HepG2 (cell line): Measurements from ENCODE around the gene AXIN1. TPM values are rescaled to one million over a fixed set of nuclear protein-coding genes. Genes with fewer than 3 reads are reported as not detected.

Experiments
- ATAC-seq: fragments of 200-7000 bp; cut with Tn5 transposase; 3 replicates; pipeline ENCODE4 v1.9.1; 2020; ENCODE audit warnings: mild to moderate bottlenecking, moderate library complexity
- BruUV-seq: library from RNA; stranded (reverse); fragments of 400-500 nt; replicated peaks from 2 replicates; lab custom pipeline; 2021; lab: Mats Ljungman, UMichigan
- CTCF ChIA-PET: fragments of 300-600 bp; formaldehyde crosslinking; extraction: SDS; loops from one replicate; lab custom pipeline; 2021; ENCODE audit warnings: low total read pairs, inconsistent platforms, low intra/inter-chr PET ratio; lab: Yijun Ruan, JAX
- POLR2A ChIA-PET: fragments of 350-600 bp; sonication (Branson Sonifier 250); formaldehyde crosslinking; loops from one replicate; lab custom pipeline; 2020; ENCODE audit warnings: antibody characterized with exemption, inconsistent platforms; lab: Yijun Ruan, JAX
- DNase-seq: peaks from one replicate; pipeline ENCODE4 v3.0.0-alpha.2; 2015; ENCODE audit warnings: low spot score
- FAIRE-seq: peaks from 3 replicates; lab custom pipeline; 2011; peaks lifted over from hg19 to GRCh38; lab: Jason Lieb, UNC
- H2AFZ ChIP-seq: one replicate; pipeline ENCODE4 v1.6.1; 2011; ENCODE audit warnings: low read length, inconsistent platforms
- H3K27ac ChIP-seq: fragments of 300-600 bp; 3 replicates; pipeline ENCODE4 v1.8.0; 2011; ENCODE audit warnings: mixed run types, mild to moderate bottlenecking, mixed read lengths, low read length, inconsistent platforms; ENCODE audit not compliant: insufficient read depth; ENCODE audit errors: extremely low read length
- H3K27me3 ChIP-seq, 2 experiments: fragments of 200-600 bp in 1 of 2; 2 replicates in 1 of 2; 3 replicates in 1 of 2; pipeline versions ENCODE4 v1.6.0 to v1.8.0; 2011; ENCODE audit warnings: low read length in 2 of 2, mild to moderate bottlenecking in 2 of 2, moderate library complexity in 2 of 2, inconsistent platforms in 1 of 2; ENCODE audit not compliant: insufficient read depth in 2 of 2, control insufficient read depth in 1 of 2
- H3K36me3 ChIP-seq, 2 experiments: fragments of 200-600 bp in 1 of 2; replicated peaks in 1 of 2; 2 replicates in 1 of 2; 3 replicates in 1 of 2; pipeline versions ENCODE4 v1.5.1 to v1.8.0; 2011; ENCODE audit warnings: low read length in 2 of 2, inconsistent platforms in 1 of 2; ENCODE audit not compliant: insufficient read depth in 2 of 2, control insufficient read depth in 1 of 2
- H3K4me1 ChIP-seq: 2 replicates; pipeline ENCODE4 v1.5.1; 2012; ENCODE audit warnings: low read length, inconsistent platforms; ENCODE audit not compliant: insufficient read depth
- H3K4me2 ChIP-seq: 2 replicates; pipeline ENCODE4 v1.6.0; 2011; ENCODE audit warnings: low read depth, low read length, inconsistent platforms
- H3K4me3 ChIP-seq, 3 experiments: fragments of 200-600 bp in 1 of 3; sonication (generic), shearing (Covaris generic) in 1 of 3; replicated peaks in 1 of 3; 2 replicates each; pipeline ENCODE4 v1.5.1; 2011 to 2016; ENCODE audit warnings: low read length in 3 of 3, inconsistent platforms in 2 of 3, low read depth in 2 of 3, mild to moderate bottlenecking in 2 of 3, control low read depth in 1 of 3, mixed read lengths in 1 of 3; ENCODE audit not compliant: insufficient read depth in 1 of 3
- H3K79me2 ChIP-seq: one replicate; pipeline ENCODE4 v1.6.1; 2011; ENCODE audit warnings: low read length, inconsistent platforms; ENCODE audit not compliant: insufficient read depth
- H3K9ac ChIP-seq: 2 replicates; pipeline ENCODE4 v1.6.0; 2011; ENCODE audit warnings: mild to moderate bottlenecking, low read depth, low read length, inconsistent platforms; ENCODE audit not compliant: insufficient read depth
- H3K9me3 ChIP-seq: 2 replicates; pipeline ENCODE4 v1.5.1; 2012; ENCODE audit warnings: mild to moderate bottlenecking, low read length
- H4K20me1 ChIP-seq: 2 replicates; pipeline ENCODE4 v1.6.0; 2011; ENCODE audit warnings: inconsistent platforms, mild to moderate bottlenecking, low read length, moderate library complexity; ENCODE audit not compliant: insufficient read depth
- CEBPB ChIP-seq: IDR thresholded peaks from 2 replicates; pipeline ENCODE4 v1.6.1; 2011; ENCODE audit warnings: low read depth, low read length, improper control_type of control experiment, borderline replicate concordance
- EP300 ChIP-seq, 3 experiments: sonication (generic) in 1 of 3; formaldehyde crosslinking in 1 of 3; IDR thresholded peaks; 2 replicates each; pipeline versions ENCODE4 v1.5.1 to v1.6.1; 2011 to 2020; ENCODE audit warnings: low read depth in 2 of 3, low read length in 2 of 3, borderline replicate concordance in 1 of 3, improper control_type of control experiment in 1 of 3, mild to moderate bottlenecking in 1 of 3, missing genetic modification reagents in 1 of 3, moderate library complexity in 1 of 3
- ETV5 ChIP-seq: IDR thresholded peaks from 2 replicates; pipeline ENCODE4 v1.6.1; 2018; ENCODE audit warnings: missing biosample characterization, missing genetic modification reagents, inconsistent platforms, borderline replicate concordance
- FOXJ3 ChIP-seq: sonication (generic); formaldehyde crosslinking; IDR thresholded peaks from 2 replicates; pipeline ENCODE4 v1.4.0; 2020; ENCODE audit warnings: missing genetic modification reagents, mild to moderate bottlenecking, borderline replicate concordance
- GABPB1 ChIP-seq: IDR thresholded peaks from 2 replicates; pipeline ENCODE4 v1.6.1; 2016; ENCODE audit warnings: mild to moderate bottlenecking, missing genetic modification reagents, moderate library complexity, missing compliant biosample characterization
- HNF4G ChIP-seq, 2 experiments: sonication (generic) in 1 of 2; formaldehyde crosslinking in 1 of 2; IDR thresholded peaks; 2 replicates each; pipeline versions ENCODE4 v1.4.0 to v1.6.1; 2011 to 2020; ENCODE audit warnings: borderline replicate concordance in 2 of 2, low read depth in 2 of 2, mild to moderate bottlenecking in 2 of 2, low read length in 1 of 2, missing genetic modification reagents in 1 of 2, moderate library complexity in 1 of 2
- IRX3 ChIP-seq: sonication (generic); formaldehyde crosslinking; IDR thresholded peaks from 2 replicates; pipeline ENCODE4 v1.8.1; 2023; ENCODE audit warnings: mild to moderate bottlenecking, low read depth, missing genetic modification reagents, borderline replicate concordance
- KLF16 ChIP-seq, 2 experiments: sonication (generic) in 1 of 2; formaldehyde crosslinking in 1 of 2; IDR thresholded peaks; 2 replicates each; pipeline versions ENCODE4 v1.6.1 to v1.8.0; 2016 to 2023; ENCODE audit warnings: missing genetic modification reagents in 2 of 2, missing compliant biosample characterization in 1 of 2
- KMT2B ChIP-seq: IDR thresholded peaks from 2 replicates; pipeline ENCODE4 v1.6.1; 2016; ENCODE audit warnings: missing genetic modification reagents, missing compliant biosample characterization
- MEF2D ChIP-seq: sonication (generic); formaldehyde crosslinking; IDR thresholded peaks from 2 replicates; pipeline ENCODE4 v1.5.1; 2020; ENCODE audit warnings: mild to moderate bottlenecking, missing genetic modification reagents
- YEATS2 ChIP-seq: sonication (generic); formaldehyde crosslinking; IDR thresholded peaks from 2 replicates; pipeline ENCODE4 v1.4.0; 2020; ENCODE audit warnings: missing genetic modification reagents, borderline replicate concordance
- ZFP82 ChIP-seq: sonication (generic); formaldehyde crosslinking; IDR thresholded peaks from 2 replicates; pipeline ENCODE4 v1.5.1; 2020; ENCODE audit warnings: mild to moderate bottlenecking, missing genetic modification reagents, borderline replicate concordance
- ZNF503 ChIP-seq: sonication (generic); formaldehyde crosslinking; IDR thresholded peaks from 2 replicates; pipeline ENCODE4 v1.4.0; 2020; ENCODE audit warnings: missing genetic modification reagents
- ZNF546 ChIP-seq: sonication (generic); formaldehyde crosslinking; conservative IDR thresholded peaks from 2 replicates; pipeline ENCODE4 v1.8.1; 2023; ENCODE audit warnings: mild to moderate bottlenecking, missing genetic modification reagents
- ZNF784 ChIP-seq: sonication (generic); formaldehyde crosslinking; IDR thresholded peaks from 2 replicates; pipeline ENCODE4 v1.5.1; 2020; ENCODE audit warnings: missing genetic modification reagents, mild to moderate bottlenecking, borderline replicate concordance
- ZNF883 ChIP-seq: sonication (generic); formaldehyde crosslinking; IDR thresholded peaks from 2 replicates; pipeline ENCODE4 v1.5.1; 2020; ENCODE audit warnings: mild to moderate bottlenecking, missing genetic modification reagents; ENCODE audit errors: not compliant biosample characterization
- ZSCAN29 ChIP-seq: sonication (generic); formaldehyde crosslinking; conservative IDR thresholded peaks from 2 replicates; pipeline ENCODE4 v1.4.0; 2020; ENCODE audit warnings: mild to moderate bottlenecking, missing genetic modification reagents
- WGBS: methylation state at CpG from one replicate; pipeline ENCODE4 v1.1.6; 2017; ENCODE audit warnings: low lambda C conversion rate; 5-methylcytosine and 5-hydroxymethylcytosine counted together
- in situ Hi-C: cut with HindIII; loops from 2 replicates; pipeline ENCODE4 v1.10.0; 2017; ENCODE audit warnings: low pct_unique_long_range_greater_than_20kb; ENCODE audit not compliant: extremely low pct_ligation_motif_present
- intact Hi-C: fragments of 100-400 bp; cut with micrococcal nuclease; formaldehyde crosslinking; loops from one replicate; pipeline ENCODE4 v1.10.0; 2022; ENCODE audit not compliant: unreplicated experiment
- polyA plus RNA-seq, 8 experiments: library from polyadenylated mRNA; depleted of rRNA in 3 of 8; stranded (reverse) in 7 of 8; unstranded in 1 of 8; fragments of >200 nt; fragmentation: Illumina TruSeq in 4 of 8; extraction: Trizol in 4 of 8; gene quantifications; 2 replicates each; pipeline versions ENCODE4 v1.2.1 to v1.2.3, GENCODE V29; 2011 to 2016; ENCODE audit warnings: low read depth in 4 of 8, missing spikeins in 1 of 8, mixed read lengths in 1 of 8; ENCODE audit not compliant: insufficient read depth in 1 of 8
- total RNA-seq, 5 experiments: library from RNA; depleted of rRNA; stranded (reverse); fragments of >200 nt; fragmentation: Illumina TruSeq; extraction: Trizol; gene quantifications; 2 replicates each; pipeline ENCODE4 v1.2.3, GENCODE V29; 2016; ENCODE audit warnings: low read depth in 1 of 5
- TF ChIP-seq, protein P1 (sequence below): sonication (generic); formaldehyde crosslinking; IDR thresholded peaks from 2 replicates; pipeline ENCODE4 v1.8.1; 2022; ENCODE audit warnings: low read depth, mild to moderate bottlenecking, missing genetic modification reagents

Gene AXIN1
- total and polyA plus RNA-seq, 2 of the 13 experiments (the other 11 are each of a cell fraction or from before 2014, with no cell fraction given) = 24.0 to 26.0 TPM

DNA sequence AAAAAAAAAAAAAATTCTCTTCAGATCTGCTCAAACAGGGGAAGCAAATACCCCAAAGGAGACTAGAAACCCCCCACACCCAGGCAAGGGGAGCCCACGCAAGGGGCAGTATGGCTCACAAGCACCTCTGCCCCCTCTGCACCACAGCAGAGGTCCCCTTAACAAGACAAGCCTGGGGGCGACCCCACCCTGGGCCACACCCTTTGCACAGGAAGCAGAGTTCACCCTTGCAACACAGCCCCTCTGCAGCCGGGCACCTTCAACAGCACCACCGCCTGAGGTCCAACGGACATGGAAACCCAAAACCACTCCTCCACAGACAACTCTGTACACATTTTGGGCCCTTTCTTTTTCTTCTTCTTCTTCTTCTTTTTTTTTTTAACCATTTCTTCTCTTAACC lies 12.8 kb downstream of the AXIN1 start:
- H3K4me2 ChIP-seq = peak overlapping the region; percentile 62
- POLR2A ChIA-PET = no interaction called here
- peak overlapping the region in 1 of 3 experiments; percentile 35; a peak in 1 of 6 replicates for H3K4me3 ChIP-seq
- H3K27ac ChIP-seq = peak overlapping the region; percentile 88
- intact Hi-C loops = no loop called here
- DNase-seq (no peak), ATAC-seq (peak; percentile 31), FAIRE-seq (no peak)
- in situ Hi-C loops = no loop called here
- 35% methylated on average over 4 of the region's 5 CpGs for WGBS
- peaks cover 79% of the 10 kb centered on the region for H3K4me1 ChIP-seq
- H3K9me3 ChIP-seq = no peaks in the 10 kb centered on the region
- no TSS peak for BruUV-seq
- peaks cover 4 to 5% of the 10 kb centered on the region in 2 experiments; a peak in 3 of 5 replicates for H3K36me3 ChIP-seq
- H4K20me1 ChIP-seq = peaks cover 23% of the 10 kb centered on the region
- H3K27me3 ChIP-seq = no peaks in the 10 kb centered on the region
- H3K9ac ChIP-seq = 0 out of 2 replicates have a peak overlapping the region, but pooled peaks have one; percentile 66
- CTCF ChIA-PET = no interaction called here
- peaks cover 87% of the 10 kb centered on the region for H3K79me2 ChIP-seq
- H2AFZ ChIP-seq = no peak overlapping the region
- peak; percentile 30; the same call in 1 of the 2 replicates for TF ChIP-seq ETV5 (CRISPR knock-in tag)
- no peak for TF ChIP-seq MEF2D
- TF ChIP-seq FOXJ3 (CRISPR knock-in tag) = no peak
- TF ChIP-seq EP300 (IDR thresholded peaks at IDR 0.05; ENCODE audit: low read depth in 2 of 2, low read length in 2 of 2) = 0 out of 4 replicates have a peak, but pooled peaks of 1 of the 2 experiments have one; percentile 4
- no peak for TF ChIP-seq EP300 (CRISPR knock-in tag; IDR thresholded peaks at IDR 0.05; ENCODE audit: borderline replicate concordance)
- no peak; the same call in 1 of the 2 replicates for TF ChIP-seq ZSCAN29 (CRISPR knock-in tag)
- TF ChIP-seq, protein P1, sequence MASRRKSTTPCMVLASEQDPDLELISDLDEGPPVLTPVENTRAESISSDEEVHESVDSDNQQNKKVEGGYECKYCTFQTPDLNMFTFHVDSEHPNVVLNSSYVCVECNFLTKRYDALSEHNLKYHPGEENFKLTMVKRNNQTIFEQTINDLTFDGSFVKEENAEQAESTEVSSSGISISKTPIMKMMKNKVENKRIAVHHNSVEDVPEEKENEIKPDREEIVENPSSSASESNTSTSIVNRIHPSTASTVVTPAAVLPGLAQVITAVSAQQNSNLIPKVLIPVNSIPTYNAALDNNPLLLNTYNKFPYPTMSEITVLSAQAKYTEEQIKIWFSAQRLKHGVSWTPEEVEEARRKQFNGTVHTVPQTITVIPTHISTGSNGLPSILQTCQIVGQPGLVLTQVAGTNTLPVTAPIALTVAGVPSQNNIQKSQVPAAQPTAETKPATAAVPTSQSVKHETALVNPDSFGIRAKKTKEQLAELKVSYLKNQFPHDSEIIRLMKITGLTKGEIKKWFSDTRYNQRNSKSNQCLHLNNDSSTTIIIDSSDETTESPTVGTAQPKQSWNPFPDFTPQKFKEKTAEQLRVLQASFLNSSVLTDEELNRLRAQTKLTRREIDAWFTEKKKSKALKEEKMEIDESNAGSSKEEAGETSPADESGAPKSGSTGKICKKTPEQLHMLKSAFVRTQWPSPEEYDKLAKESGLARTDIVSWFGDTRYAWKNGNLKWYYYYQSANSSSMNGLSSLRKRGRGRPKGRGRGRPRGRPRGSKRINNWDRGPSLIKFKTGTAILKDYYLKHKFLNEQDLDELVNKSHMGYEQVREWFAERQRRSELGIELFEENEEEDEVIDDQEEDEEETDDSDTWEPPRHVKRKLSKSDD (CRISPR knock-in tag) = no peak
- TF ChIP-seq ZFP82 (CRISPR knock-in tag) = no peak
- TF ChIP-seq ZNF784 = no peak
- no peak for TF ChIP-seq ZNF503 (CRISPR knock-in tag)
- no peak for TF ChIP-seq KLF16 (CRISPR knock-in tag; IDR thresholded peaks at IDR 0.05)
- TF ChIP-seq YEATS2 = no peak
- no peak for TF ChIP-seq ZNF546 (CRISPR knock-in tag)
- TF ChIP-seq CEBPB = peak; percentile 36; the same call in 1 of the 2 replicates
- no peak for TF ChIP-seq IRX3
- 0 out of 2 replicates have a peak, but pooled peaks have one; percentile 1 for TF ChIP-seq GABPB1 (CRISPR knock-in tag)
- no peak for TF ChIP-seq KMT2B (CRISPR knock-in tag)
- peak; percentile 61; the same call in 1 of the 2 replicates for TF ChIP-seq HNF4G (IDR thresholded peaks at IDR 0.05; ENCODE audit: borderline replicate concordance, low read depth, low read length)
- no peak for TF ChIP-seq HNF4G (CRISPR knock-in tag; IDR thresholded peaks at IDR 0.05; ENCODE audit: borderline replicate concordance, low read depth)
- TF ChIP-seq ZNF883 (CRISPR knock-in tag) = no peak
